ENCODE measurements around the gene ATP13A5.

DNA sequence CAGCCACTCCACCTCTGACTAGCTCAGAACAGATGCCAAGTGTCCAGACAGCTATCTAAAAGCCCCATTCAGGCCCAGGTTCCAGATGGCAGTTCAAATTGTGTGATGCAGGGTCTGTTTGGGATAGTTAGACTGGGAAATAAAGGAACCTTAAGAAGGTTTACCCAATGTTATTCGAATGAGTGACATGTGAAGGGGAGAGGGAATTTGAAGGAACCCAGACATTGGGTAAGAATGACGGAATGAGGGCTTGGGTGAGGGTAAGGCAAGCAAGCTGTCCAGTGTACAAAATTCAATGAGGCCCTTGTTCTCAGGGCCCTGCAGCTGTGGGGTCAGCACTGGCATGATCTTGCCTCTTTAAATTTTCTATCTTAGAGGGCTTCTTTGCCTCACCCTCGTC lies 34.1 kb downstream of the ATP13A5 start:
- TF ChIP-seq, protein P1, sequence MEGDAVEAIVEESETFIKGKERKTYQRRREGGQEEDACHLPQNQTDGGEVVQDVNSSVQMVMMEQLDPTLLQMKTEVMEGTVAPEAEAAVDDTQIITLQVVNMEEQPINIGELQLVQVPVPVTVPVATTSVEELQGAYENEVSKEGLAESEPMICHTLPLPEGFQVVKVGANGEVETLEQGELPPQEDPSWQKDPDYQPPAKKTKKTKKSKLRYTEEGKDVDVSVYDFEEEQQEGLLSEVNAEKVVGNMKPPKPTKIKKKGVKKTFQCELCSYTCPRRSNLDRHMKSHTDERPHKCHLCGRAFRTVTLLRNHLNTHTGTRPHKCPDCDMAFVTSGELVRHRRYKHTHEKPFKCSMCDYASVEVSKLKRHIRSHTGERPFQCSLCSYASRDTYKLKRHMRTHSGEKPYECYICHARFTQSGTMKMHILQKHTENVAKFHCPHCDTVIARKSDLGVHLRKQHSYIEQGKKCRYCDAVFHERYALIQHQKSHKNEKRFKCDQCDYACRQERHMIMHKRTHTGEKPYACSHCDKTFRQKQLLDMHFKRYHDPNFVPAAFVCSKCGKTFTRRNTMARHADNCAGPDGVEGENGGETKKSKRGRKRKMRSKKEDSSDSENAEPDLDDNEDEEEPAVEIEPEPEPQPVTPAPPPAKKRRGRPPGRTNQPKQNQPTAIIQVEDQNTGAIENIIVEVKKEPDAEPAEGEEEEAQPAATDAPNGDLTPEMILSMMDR (IDR thresholded peaks at IDR 0.05; ENCODE audit: poor library complexity) = no peak
- no peak for TF ChIP-seq EZH2 (IDR thresholded peaks at IDR 0.05; ENCODE audit: borderline replicate concordance)
- TF ChIP-seq EZH2phosphoT487 (IDR thresholded peaks at IDR 0.05; ENCODE audit: low read depth, severe bottlenecking, unreplicated experiment) = no peak
